Nephron (organoid): ENCODE measurements around the gene LRRC8D.
"Not testable (repeated sequence)": the region's sequence is repeated elsewhere in the genome, so short reads cannot be mapped to it uniquely, and the experiment has no call there.

Experiments
- H3K27ac Mint-ChIP-seq, 3 experiments: 2 replicates each; pipeline ENCODE4 v1.8.0; 2020; ENCODE audit warnings: mixed read lengths in 3 of 3, mild to moderate bottlenecking in 2 of 3, moderate library complexity in 1 of 3
- H3K27me3 Mint-ChIP-seq: 2 replicates; pipeline ENCODE4 v1.8.0; 2021; ENCODE audit warnings: low read depth, mild to moderate bottlenecking, moderate library complexity, mixed read lengths
- H3K36me3 Mint-ChIP-seq: 2 replicates; pipeline ENCODE4 v1.8.0; 2020; ENCODE audit warnings: low read depth, mixed read lengths
- H3K4me1 Mint-ChIP-seq: 2 replicates; pipeline ENCODE4 v1.8.0; 2020; ENCODE audit warnings: mixed read lengths
- H3K4me3 Mint-ChIP-seq, 3 experiments: 2 replicates each; pipeline ENCODE4 v1.8.0; 2020; ENCODE audit warnings: mild to moderate bottlenecking in 3 of 3, mixed read lengths in 3 of 3, moderate library complexity in 2 of 3
- H3K9me3 Mint-ChIP-seq: 2 replicates; pipeline ENCODE4 v1.8.0; 2020; ENCODE audit warnings: mixed read lengths
- TF ChIP-seq, protein P1 (sequence below), 3 experiments: fragments of 200-600 bp; sonication (generic); IDR thresholded peaks; one replicate each; pipeline ENCODE4 v1.5.0; 2021; ENCODE audit warnings: antibody characterized with exemption in 3 of 3; ENCODE audit not compliant: unreplicated experiment in 3 of 3

LRRC8D gene

DNA sequence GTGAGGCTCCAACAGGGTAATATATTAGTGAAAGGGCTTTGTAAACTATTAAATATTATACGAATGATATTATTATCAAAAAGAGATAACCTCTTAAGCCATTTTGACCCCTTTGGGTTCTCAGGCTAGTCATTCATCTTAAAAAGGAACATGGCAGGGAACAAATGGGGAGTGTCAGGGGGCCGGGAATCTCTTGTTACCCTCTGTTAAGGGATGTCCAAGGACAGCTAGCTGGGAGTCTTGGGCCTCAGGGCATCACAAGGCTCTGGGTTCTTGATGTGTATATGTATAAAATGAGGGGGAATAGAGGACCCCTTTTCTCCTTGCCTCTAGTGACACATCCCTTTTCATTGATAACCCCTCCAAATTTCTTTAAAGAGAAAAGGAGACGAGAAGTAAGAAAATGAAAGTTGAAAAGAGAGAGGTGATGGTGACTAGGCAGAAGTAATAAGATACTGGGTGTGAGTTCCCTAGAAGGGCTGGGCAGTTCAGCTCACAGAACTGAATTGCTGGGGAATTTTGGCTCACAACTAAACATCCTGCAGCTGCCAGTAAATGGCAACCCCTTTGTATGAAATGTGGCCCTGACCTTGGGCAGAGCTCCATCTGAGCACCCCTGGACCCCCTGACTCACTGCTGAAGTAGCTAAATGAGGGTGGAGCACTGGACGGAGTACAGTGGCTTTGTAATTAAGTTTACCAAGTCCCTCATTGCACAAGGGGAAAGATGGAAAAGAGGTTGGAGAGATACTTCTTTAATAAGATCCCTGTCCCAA lies 154.1 kb downstream of the LRRC8D start:
- no peaks in the 10 kb centered on the region for H3K27me3 Mint-ChIP-seq
- H3K36me3 Mint-ChIP-seq = no peaks in the 10 kb centered on the region
- peaks cover 7% of the 10 kb centered on the region for H3K4me1 Mint-ChIP-seq
- no peaks in the 10 kb centered on the region for H3K9me3 Mint-ChIP-seq
- TF ChIP-seq, protein P1, sequence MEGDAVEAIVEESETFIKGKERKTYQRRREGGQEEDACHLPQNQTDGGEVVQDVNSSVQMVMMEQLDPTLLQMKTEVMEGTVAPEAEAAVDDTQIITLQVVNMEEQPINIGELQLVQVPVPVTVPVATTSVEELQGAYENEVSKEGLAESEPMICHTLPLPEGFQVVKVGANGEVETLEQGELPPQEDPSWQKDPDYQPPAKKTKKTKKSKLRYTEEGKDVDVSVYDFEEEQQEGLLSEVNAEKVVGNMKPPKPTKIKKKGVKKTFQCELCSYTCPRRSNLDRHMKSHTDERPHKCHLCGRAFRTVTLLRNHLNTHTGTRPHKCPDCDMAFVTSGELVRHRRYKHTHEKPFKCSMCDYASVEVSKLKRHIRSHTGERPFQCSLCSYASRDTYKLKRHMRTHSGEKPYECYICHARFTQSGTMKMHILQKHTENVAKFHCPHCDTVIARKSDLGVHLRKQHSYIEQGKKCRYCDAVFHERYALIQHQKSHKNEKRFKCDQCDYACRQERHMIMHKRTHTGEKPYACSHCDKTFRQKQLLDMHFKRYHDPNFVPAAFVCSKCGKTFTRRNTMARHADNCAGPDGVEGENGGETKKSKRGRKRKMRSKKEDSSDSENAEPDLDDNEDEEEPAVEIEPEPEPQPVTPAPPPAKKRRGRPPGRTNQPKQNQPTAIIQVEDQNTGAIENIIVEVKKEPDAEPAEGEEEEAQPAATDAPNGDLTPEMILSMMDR (IDR thresholded peaks at IDR 0.05; ENCODE audit: unreplicated experiment in 3 of 3) = no peak
- no peak overlapping the region for H3K4me3 Mint-ChIP-seq
- no peak overlapping the region for H3K27ac Mint-ChIP-seq

DNA sequence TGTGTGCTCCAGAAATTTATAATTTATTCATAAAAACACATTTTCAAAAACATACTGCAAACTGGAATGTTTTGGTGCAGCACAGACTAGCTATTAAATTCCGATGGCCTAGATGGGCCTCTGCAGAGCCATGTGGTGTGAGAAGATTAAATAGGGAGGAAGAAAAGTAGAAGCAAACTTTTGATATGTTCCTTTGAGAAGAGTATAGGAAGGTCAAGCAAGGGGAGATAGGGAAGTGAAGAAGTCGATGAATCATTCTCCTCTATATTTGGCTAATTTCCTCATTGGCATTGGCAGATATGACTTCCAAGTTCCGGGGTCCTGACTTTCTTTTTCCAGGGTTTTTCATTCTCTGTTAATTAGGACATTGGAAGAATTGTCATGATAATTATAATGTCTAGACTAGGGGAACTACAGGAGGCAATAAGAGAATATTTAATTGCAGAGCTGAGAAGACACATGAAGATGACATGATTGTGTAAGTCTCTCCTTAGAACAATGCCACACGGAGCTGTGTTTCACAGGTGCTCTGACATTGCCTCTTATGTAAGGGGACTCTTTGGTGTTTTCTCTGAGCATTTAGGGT lies 154.8 kb downstream of the LRRC8D start:
- no peaks in the 10 kb centered on the region for H3K27me3 Mint-ChIP-seq
- TF ChIP-seq, protein P1 (IDR thresholded peaks at IDR 0.05; ENCODE audit: unreplicated experiment in 3 of 3) = no peak
- H3K4me3 Mint-ChIP-seq = no peak overlapping the region
- no peaks in the 10 kb centered on the region for H3K9me3 Mint-ChIP-seq
- no peaks in the 10 kb centered on the region for H3K36me3 Mint-ChIP-seq
- no peak overlapping the region for H3K27ac Mint-ChIP-seq
- peaks cover 7% of the 10 kb centered on the region for H3K4me1 Mint-ChIP-seq

DNA sequence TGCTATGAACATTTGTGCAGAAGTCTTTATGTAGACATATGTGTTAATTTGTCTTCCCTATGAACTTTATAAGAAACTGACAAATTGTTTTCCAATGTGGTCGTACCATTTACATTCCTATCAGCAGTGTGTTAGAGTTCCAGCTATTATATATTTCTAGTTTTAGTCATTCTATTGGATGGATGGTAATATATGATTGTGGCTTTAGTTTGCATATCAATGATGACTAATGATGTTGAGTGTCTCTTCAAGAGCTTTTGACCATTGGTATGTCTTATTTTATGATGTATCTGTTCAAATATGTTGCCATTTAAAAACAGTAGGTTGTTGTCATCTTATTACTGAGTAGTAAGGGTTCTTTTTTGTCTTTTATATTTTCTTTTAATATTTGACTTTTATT lies 157.9 kb downstream of the LRRC8D start:
- H3K36me3 Mint-ChIP-seq = no peaks in the 10 kb centered on the region
- TF ChIP-seq, protein P1 (IDR thresholded peaks at IDR 0.05; ENCODE audit: unreplicated experiment in 3 of 3) = no peak
- no peaks in the 10 kb centered on the region for H3K9me3 Mint-ChIP-seq
- peaks cover 7% of the 10 kb centered on the region for H3K4me1 Mint-ChIP-seq
- no peaks in the 10 kb centered on the region for H3K27me3 Mint-ChIP-seq
- no peak overlapping the region for H3K27ac Mint-ChIP-seq
- H3K4me3 Mint-ChIP-seq = no peak overlapping the region

DNA sequence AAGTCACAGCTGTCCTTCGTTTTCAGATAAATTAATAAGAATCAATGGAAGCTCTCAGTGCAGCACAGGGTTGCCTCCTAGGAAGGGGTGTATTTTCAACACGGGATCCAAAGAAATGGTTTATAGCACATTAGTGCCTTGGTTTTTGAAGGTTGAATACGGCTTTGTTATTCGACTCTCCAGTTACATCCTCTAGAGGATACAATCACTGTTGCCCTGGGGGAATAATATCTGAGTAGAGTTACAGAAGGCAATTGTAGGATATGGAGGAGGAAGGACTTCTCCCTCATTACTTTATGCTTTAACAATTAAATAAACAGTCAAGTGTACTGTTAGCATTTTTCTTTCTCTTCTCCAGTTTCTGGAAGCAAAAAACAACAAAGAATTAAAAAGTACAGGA lies 159.8 kb downstream of the LRRC8D start:
- H3K27me3 Mint-ChIP-seq = no peaks in the 10 kb centered on the region
- no peak overlapping the region for H3K4me3 Mint-ChIP-seq
- TF ChIP-seq, protein P1 (IDR thresholded peaks at IDR 0.05; ENCODE audit: unreplicated experiment in 3 of 3) = no peak
- H3K36me3 Mint-ChIP-seq = no peaks in the 10 kb centered on the region
- no peaks in the 10 kb centered on the region for H3K4me1 Mint-ChIP-seq
- no peaks in the 10 kb centered on the region for H3K9me3 Mint-ChIP-seq
- no peak overlapping the region for H3K27ac Mint-ChIP-seq

DNA sequence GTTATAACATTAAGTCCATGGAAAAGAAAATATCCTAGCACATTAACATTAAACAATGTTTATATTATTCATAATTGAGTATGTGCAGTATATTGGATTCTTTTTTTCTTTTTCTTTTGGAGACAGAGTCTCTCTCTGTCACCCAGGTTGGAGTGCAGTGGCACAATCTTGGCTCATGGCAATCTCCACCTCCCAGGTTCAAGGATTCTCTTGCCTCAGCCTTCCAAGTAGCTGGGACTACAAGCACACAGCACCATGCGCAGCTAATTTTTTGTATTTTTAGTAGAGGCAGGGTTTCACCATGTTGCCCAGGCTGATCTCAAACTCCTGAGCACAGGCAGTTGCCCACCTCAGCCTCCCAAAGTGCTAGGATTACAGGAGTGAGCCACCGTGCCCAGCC lies 162.0 kb downstream of the LRRC8D start:
- not testable (repeated sequence) for H3K36me3 Mint-ChIP-seq, H3K27ac Mint-ChIP-seq, H3K9me3 Mint-ChIP-seq, H3K27me3 Mint-ChIP-seq, H3K4me3 Mint-ChIP-seq, H3K4me1 Mint-ChIP-seq

DNA sequence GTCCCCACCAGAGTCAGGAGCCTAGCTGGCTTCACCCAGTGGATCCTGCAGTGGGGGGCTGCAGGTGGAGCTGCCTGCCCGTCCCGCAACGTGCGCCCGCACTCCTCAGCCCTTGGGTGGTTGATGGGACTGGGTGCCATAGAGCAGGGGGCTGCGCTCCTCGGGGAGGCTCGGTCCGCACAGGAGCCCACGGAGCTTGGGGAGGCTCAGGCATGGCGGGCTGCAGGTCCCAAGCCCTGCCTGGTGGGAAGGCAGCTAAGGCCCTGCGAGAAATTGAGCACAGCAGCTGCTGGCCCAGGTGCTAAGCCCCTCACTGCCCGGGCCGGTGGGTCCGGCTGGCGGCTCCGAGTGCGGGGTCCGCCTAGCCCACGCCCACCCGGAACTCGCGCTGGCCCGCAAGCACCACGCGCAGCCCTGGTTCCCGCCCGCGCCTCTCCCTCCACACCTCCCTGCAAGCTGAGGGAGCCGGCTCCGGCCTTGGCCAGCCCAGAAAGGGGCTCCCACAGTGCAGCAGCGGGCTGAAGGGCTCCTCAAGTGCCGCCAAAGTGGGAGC lies 163.8 kb downstream of the LRRC8D start:
- H3K27ac Mint-ChIP-seq, H3K4me3 Mint-ChIP-seq, H3K36me3 Mint-ChIP-seq, H3K27me3 Mint-ChIP-seq, H3K4me1 Mint-ChIP-seq, H3K9me3 Mint-ChIP-seq: not testable (repeated sequence)

DNA sequence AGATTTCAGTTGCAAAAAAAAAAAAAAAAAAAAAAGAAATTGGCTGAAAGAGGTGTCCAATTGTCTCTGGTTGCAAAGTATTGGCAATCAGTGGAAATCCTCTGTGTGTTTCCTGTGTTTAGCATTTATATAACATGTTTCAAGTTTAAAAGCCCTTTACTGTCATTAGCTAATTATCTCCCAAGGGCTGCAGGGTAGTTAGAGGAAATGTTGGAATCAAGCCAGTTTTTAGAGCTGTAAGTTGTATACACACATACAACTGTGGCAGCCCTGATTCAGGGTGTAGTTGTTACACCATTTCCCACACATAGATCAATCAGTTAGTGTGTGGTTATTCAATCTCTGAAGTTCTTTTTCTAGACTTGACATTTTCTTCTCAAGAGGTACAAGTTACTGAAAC lies 165.2 kb downstream of the LRRC8D start:
- peaks cover 5% of the 10 kb centered on the region for H3K4me1 Mint-ChIP-seq
- no peaks in the 10 kb centered on the region for H3K9me3 Mint-ChIP-seq
- no peaks in the 10 kb centered on the region for H3K27me3 Mint-ChIP-seq
- no peaks in the 10 kb centered on the region for H3K36me3 Mint-ChIP-seq
- TF ChIP-seq, protein P1 (IDR thresholded peaks at IDR 0.05; ENCODE audit: unreplicated experiment in 3 of 3) = no peak
- no peak overlapping the region for H3K4me3 Mint-ChIP-seq
- H3K27ac Mint-ChIP-seq = no peak overlapping the region
